ENCODE results near the gene FGF4.

FGF4 gene

GRCh38 chr11:69746752-69747742, 28.1 kb downstream of the FGF4 start:
- H2AFZ ChIP-seq (ENCODE audit: low read depth, low read length, severe bottlenecking): no peak overlapping the region
- H3K36me3 ChIP-seq (ENCODE audit: low read length): no peaks in the 10 kb centered on the region
- H3K9me3 ChIP-seq (ENCODE audit: insufficient read depth, low read length): no peaks in the 10 kb centered on the region
- H3K27ac ChIP-seq (ENCODE audit: low read depth, low read length): no peak overlapping the region
- TF ChIP-seq, protein P1, sequence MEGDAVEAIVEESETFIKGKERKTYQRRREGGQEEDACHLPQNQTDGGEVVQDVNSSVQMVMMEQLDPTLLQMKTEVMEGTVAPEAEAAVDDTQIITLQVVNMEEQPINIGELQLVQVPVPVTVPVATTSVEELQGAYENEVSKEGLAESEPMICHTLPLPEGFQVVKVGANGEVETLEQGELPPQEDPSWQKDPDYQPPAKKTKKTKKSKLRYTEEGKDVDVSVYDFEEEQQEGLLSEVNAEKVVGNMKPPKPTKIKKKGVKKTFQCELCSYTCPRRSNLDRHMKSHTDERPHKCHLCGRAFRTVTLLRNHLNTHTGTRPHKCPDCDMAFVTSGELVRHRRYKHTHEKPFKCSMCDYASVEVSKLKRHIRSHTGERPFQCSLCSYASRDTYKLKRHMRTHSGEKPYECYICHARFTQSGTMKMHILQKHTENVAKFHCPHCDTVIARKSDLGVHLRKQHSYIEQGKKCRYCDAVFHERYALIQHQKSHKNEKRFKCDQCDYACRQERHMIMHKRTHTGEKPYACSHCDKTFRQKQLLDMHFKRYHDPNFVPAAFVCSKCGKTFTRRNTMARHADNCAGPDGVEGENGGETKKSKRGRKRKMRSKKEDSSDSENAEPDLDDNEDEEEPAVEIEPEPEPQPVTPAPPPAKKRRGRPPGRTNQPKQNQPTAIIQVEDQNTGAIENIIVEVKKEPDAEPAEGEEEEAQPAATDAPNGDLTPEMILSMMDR (IDR thresholded peaks at IDR 0.05; ENCODE audit: insufficient read depth, low read length, poor library complexity, severe bottlenecking): no peak
- no peak overlapping the region for H3K4me3 ChIP-seq (ENCODE audit: insufficient read depth, low read length, poor library complexity, severe bottlenecking)
- H3K4me2 ChIP-seq (ENCODE audit: low read depth, low read length, poor library complexity, severe bottlenecking): no peak overlapping the region
- H3K79me2 ChIP-seq (ENCODE audit: insufficient read depth, low read length): no peaks in the 10 kb centered on the region
- H3K9ac ChIP-seq (ENCODE audit: low read length): no peak overlapping the region
- H3K27me3 ChIP-seq (ENCODE audit: low read length): no peaks in the 10 kb centered on the region
- H3F3A ChIP-seq (ENCODE audit: insufficient read depth): no peaks in the 10 kb centered on the region
- no peaks in the 10 kb centered on the region for H4K20me1 ChIP-seq (ENCODE audit: low read depth, low read length)
- no peaks in the 10 kb centered on the region for H3K9me2 ChIP-seq (replicated peaks; ENCODE audit: insufficient read depth, low read length)

- no peaks in the 10 kb centered on the region for H3F3A ChIP-seq (ENCODE audit: insufficient read depth)
- H3K9ac ChIP-seq (ENCODE audit: low read length): no peak overlapping the region
- no peak overlapping the region for H3K4me3 ChIP-seq (ENCODE audit: insufficient read depth, low read length, poor library complexity, severe bottlenecking)
- no peaks in the 10 kb centered on the region for H3K9me3 ChIP-seq (ENCODE audit: insufficient read depth, low read length)
- no peaks in the 10 kb centered on the region for H3K27me3 ChIP-seq (ENCODE audit: low read length)
- TF ChIP-seq EZH2phosphoT487 (conservative IDR thresholded peaks at IDR 0.05; ENCODE audit: low read length): no peak
- TF ChIP-seq, protein P1 (IDR thresholded peaks at IDR 0.05; ENCODE audit: insufficient read depth, low read length, poor library complexity, severe bottlenecking): no peak
- no peaks in the 10 kb centered on the region for H3K79me2 ChIP-seq (ENCODE audit: insufficient read depth, low read length)
- no peaks in the 10 kb centered on the region for H4K20me1 ChIP-seq (ENCODE audit: low read depth, low read length)
- H3K4me2 ChIP-seq (ENCODE audit: low read depth, low read length, poor library complexity, severe bottlenecking): no peak overlapping the region
- no peak overlapping the region for H2AFZ ChIP-seq (ENCODE audit: low read depth, low read length, severe bottlenecking)
- no peak overlapping the region for H3K27ac ChIP-seq (ENCODE audit: low read depth, low read length)
- no peaks in the 10 kb centered on the region for H3K36me3 ChIP-seq (ENCODE audit: low read length)
- H3K9me2 ChIP-seq (replicated peaks; ENCODE audit: insufficient read depth, low read length): no peaks in the 10 kb centered on the region
These were observed 29.0 kb downstream of the FGF4 start for GRCh38 chr11:69746140-69746539.

DNA sequence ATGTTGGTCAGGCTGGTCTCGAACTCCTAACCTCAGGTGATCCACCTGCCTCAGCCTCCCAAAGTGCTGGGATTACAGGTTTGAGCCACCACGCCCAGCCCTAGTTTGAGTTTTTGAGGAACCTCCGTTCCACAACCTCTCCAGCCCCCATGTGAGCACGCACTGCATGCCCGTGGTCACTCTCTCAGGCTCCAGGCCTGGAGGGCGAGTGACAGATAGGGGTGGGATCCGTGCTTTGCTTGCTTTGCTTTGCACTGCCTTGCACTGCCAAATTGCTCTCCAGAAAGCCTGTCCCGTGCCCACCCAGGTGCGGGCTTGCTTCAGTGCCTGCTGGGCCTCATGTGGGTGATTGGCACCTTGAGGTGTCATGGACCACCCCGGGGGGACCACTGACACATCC, 29.9 kb downstream of the FGF4 start:
- Histone ChIP-seq H3F3A (ENCODE audit: insufficient read depth) (no peaks in the 10 kb centered on the region), H3K36me3 (ENCODE audit: low read length) (no peaks in the 10 kb centered on the region), H3K79me2 (ENCODE audit: insufficient read depth, low read length) (no peaks in the 10 kb centered on the region), H4K20me1 (ENCODE audit: low read depth, low read length) (no peaks in the 10 kb centered on the region), H3K9me3 (ENCODE audit: insufficient read depth, low read length) (no peaks in the 10 kb centered on the region), H2AFZ (ENCODE audit: low read depth, low read length, severe bottlenecking) (no peak overlapping the region), H3K4me2 (ENCODE audit: low read depth, low read length, poor library complexity, severe bottlenecking) (no peak overlapping the region), H3K27ac (ENCODE audit: low read depth, low read length) (no peak overlapping the region), H3K27me3 (ENCODE audit: low read length) (no peaks in the 10 kb centered on the region), H3K9me2 (replicated peaks; ENCODE audit: insufficient read depth, low read length) (no peaks in the 10 kb centered on the region), H3K9ac (ENCODE audit: low read length) (no peak overlapping the region), H3K4me3 (ENCODE audit: insufficient read depth, low read length, poor library complexity, severe bottlenecking) (no peak overlapping the region)
- TF ChIP-seq EZH2phosphoT487 (conservative IDR thresholded peaks at IDR 0.05; ENCODE audit: low read length): no peak
- TF ChIP-seq, protein P1 (IDR thresholded peaks at IDR 0.05; ENCODE audit: insufficient read depth, low read length, poor library complexity, severe bottlenecking): no peak

Data from SU-DHL-6 (cell line).